Fibroblast of lung (primary cell): Measurements from ENCODE around the gene PSMC5. TPM values are rescaled to one million over a fixed set of nuclear protein-coding genes. Genes with fewer than 3 reads are reported as not detected.

ENCODE experiments used
- DNase-seq, 2 donors: peaks; one replicate each; pipeline versions ENCODE4 v3.0.0 to v3.0.0-alpha.2; 2010; ENCODE audit warnings: low read depth in 2 of 2
- H2AFZ ChIP-seq: 2 replicates; pipeline ENCODE4 v1.5.1; 2012; ENCODE audit warnings: low read length, control low read depth, inconsistent platforms
- H3K27ac ChIP-seq: 2 replicates; pipeline ENCODE4 v1.5.1; 2011; ENCODE audit warnings: low read length, control low read depth; ENCODE audit not compliant: insufficient read depth
- H3K27me3 ChIP-seq: 2 replicates; pipeline ENCODE4 v1.5.1; 2011; ENCODE audit warnings: mild to moderate bottlenecking, low read length; ENCODE audit not compliant: control insufficient read depth, insufficient read depth
- H3K36me3 ChIP-seq: 2 replicates; pipeline ENCODE4 v1.5.1; 2011; ENCODE audit warnings: low read length; ENCODE audit not compliant: control insufficient read depth, insufficient read depth
- H3K4me1 ChIP-seq: 2 replicates; pipeline ENCODE4 v1.5.1; 2011; ENCODE audit warnings: low read length; ENCODE audit not compliant: control insufficient read depth, insufficient read depth; ENCODE audit errors: extremely low read depth
- H3K4me2 ChIP-seq: 2 replicates; pipeline ENCODE4 v1.5.1; 2011; ENCODE audit warnings: low read length, control low read depth; ENCODE audit not compliant: insufficient read depth; ENCODE audit errors: extremely low read depth
- H3K4me3 ChIP-seq, 4 experiments: fragments of 200-600 bp in 1 of 4; sonication (generic) in 1 of 4; replicated peaks in 1 of 4; 2 replicates each; pipeline ENCODE4 v1.5.1; 2011 to 2016; ENCODE audit warnings: low read length in 4 of 4, low read depth in 3 of 4, mild to moderate bottlenecking in 3 of 4, control low read depth in 2 of 4, inconsistent platforms in 1 of 4, mixed read lengths in 1 of 4; ENCODE audit not compliant: insufficient read depth in 1 of 4; ENCODE audit errors: control extremely low read depth in 1 of 4
- H3K79me2 ChIP-seq: 2 replicates; pipeline ENCODE4 v1.5.1; 2012; ENCODE audit warnings: mild to moderate bottlenecking, low read length, inconsistent platforms; ENCODE audit not compliant: control insufficient read depth, insufficient read depth
- H3K9ac ChIP-seq: 2 replicates; pipeline ENCODE4 v1.5.1; 2011; ENCODE audit warnings: mild to moderate bottlenecking, low read length, control low read depth; ENCODE audit not compliant: insufficient read depth
- H3K9me3 ChIP-seq: 2 replicates; pipeline ENCODE4 v1.5.1; 2012; ENCODE audit warnings: low read depth, low read length; ENCODE audit not compliant: control insufficient read depth, insufficient read depth
- H4K20me1 ChIP-seq: 2 replicates; pipeline ENCODE4 v1.5.1; 2011; ENCODE audit warnings: low read length; ENCODE audit not compliant: control insufficient read depth, insufficient read depth; ENCODE audit errors: extremely low read depth
- CTCF ChIP-seq, 2 donors: IDR thresholded peaks in 1 of 2; conservative IDR thresholded peaks in 1 of 2; 1 replicate in 1 of 2; 2 replicates in 1 of 2; pipeline ENCODE4 v1.5.1; 2011 to 2012; ENCODE audit warnings: low read length in 2 of 2, control low read depth in 1 of 2, inconsistent platforms in 1 of 2, low read depth in 1 of 2, mild to moderate bottlenecking in 1 of 2
- EZH2 ChIP-seq: IDR thresholded peaks from 2 replicates; pipeline ENCODE4 v1.5.1; 2012; ENCODE audit warnings: low read length, control low read depth, mild to moderate bottlenecking; ENCODE audit errors: missing control alignments
- polyA plus RNA-seq, 2 donors: library from polyadenylated mRNA; depleted of rRNA in 1 of 2; stranded (reverse) in 1 of 2; unstranded in 1 of 2; fragments of >200 nt; gene quantifications; 2 replicates each; pipeline ENCODE4 v1.2.1, GENCODE V29; 2011 to 2012; ENCODE audit warnings: missing spikeins in 1 of 2
- total RNA-seq: library from RNA; depleted of rRNA; stranded (reverse); fragments of >200 nt; gene quantifications from 2 replicates; pipeline ENCODE4 v1.2.1, GENCODE V29; 2014

Gene PSMC5
- total and polyA plus RNA-seq, 2 donors (not counting 1 experiment from before 2014, with no cell fraction given), result 66.9 to 216 TPM

GRCh38 chr17:63798572-63799106 is 28.6 kb upstream of the PSMC5 start:
- Histone ChIP-seq H4K20me1 (no peaks in the 10 kb centered on the region), H3K4me1 (no peaks in the 10 kb centered on the region), H3K9me3 (no peaks in the 10 kb centered on the region), H3K27ac (no peak overlapping the region), H3K4me2 (no peak overlapping the region), H2AFZ (no peak overlapping the region), H3K4me3 (no peak overlapping the region), H3K36me3 (peaks cover 9% of the 10 kb centered on the region), H3K9ac (no peak overlapping the region), H3K27me3 (no peaks in the 10 kb centered on the region), H3K79me2 (peaks cover 4% of the 10 kb centered on the region)
- TF ChIP-seq EZH2 (no peak), CTCF (conservative IDR thresholded peaks at IDR 0.05 in 1 of 2, IDR thresholded peaks at IDR 0.05 in 1 of 2; ENCODE audit: low read depth in 1 of 2, low read length in 2 of 2) (no peak)
- no peak for DNase-seq

GRCh38 chr17:63800783-63801182 is 26.4 kb upstream of the PSMC5 start:
- Histone ChIP-seq H3K36me3 (peaks cover 13% of the 10 kb centered on the region), H3K4me1 (no peaks in the 10 kb centered on the region), H3K9ac (no peak overlapping the region), H3K79me2 (no peaks in the 10 kb centered on the region), H3K27me3 (no peaks in the 10 kb centered on the region), H2AFZ (no peak overlapping the region), H4K20me1 (no peaks in the 10 kb centered on the region), H3K4me3 (no peak overlapping the region), H3K9me3 (no peaks in the 10 kb centered on the region), H3K4me2 (no peak overlapping the region), H3K27ac (no peak overlapping the region)
- DNase-seq, result no peak
- TF ChIP-seq CTCF (conservative IDR thresholded peaks at IDR 0.05 in 1 of 2, IDR thresholded peaks at IDR 0.05 in 1 of 2; ENCODE audit: low read depth in 1 of 2, low read length in 2 of 2), result no peak
- TF ChIP-seq EZH2, result no peak

GRCh38 chr17:63804328-63804727 is 22.9 kb upstream of the PSMC5 start:
- Histone ChIP-seq H4K20me1 (no peaks in the 10 kb centered on the region), H3K79me2 (no peaks in the 10 kb centered on the region)

More at GRCh38 chr17:63804328-63804727, 22.9 kb upstream of the PSMC5 start:
- H3K4me1 ChIP-seq, result no peaks in the 10 kb centered on the region
- no peaks in the 10 kb centered on the region for H3K27me3 ChIP-seq
- no peak overlapping the region for H2AFZ ChIP-seq
- H3K9me3 ChIP-seq, result no peaks in the 10 kb centered on the region
- no peak overlapping the region for H3K4me3 ChIP-seq
- TF ChIP-seq EZH2, result no peak
- TF ChIP-seq CTCF (conservative IDR thresholded peaks at IDR 0.05 in 1 of 2, IDR thresholded peaks at IDR 0.05 in 1 of 2; ENCODE audit: low read depth in 1 of 2, low read length in 2 of 2), result no peak
- no peak overlapping the region for H3K4me2 ChIP-seq
- peaks cover 17% of the 10 kb centered on the region for H3K36me3 ChIP-seq
- DNase-seq, result no peak
- no peak overlapping the region for H3K27ac ChIP-seq
- no peak overlapping the region for H3K9ac ChIP-seq
